ENCODE measurements around the gene ZNF146.

The ZNF146 gene

DNA sequence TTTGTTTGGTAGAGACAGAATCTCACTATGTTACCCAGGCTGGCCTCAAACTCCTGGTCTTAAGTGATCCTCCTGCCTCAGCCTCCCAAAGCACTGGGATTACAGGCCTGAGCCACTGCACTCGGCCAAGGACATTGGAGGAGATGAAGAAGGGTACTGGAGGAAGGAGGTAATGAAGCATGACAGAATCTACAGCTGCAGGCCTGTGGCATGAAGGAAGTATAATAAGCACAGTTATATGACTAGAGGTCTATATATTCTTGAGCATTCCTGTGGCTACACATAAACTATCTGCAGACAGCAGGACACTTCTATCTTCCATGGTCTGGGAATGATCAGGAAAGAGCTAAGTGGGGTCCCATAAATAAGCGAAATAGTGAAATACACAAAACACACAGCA lies 18.7 kb upstream of the ZNF146 start:
- TF ChIP-seq, protein P1, sequence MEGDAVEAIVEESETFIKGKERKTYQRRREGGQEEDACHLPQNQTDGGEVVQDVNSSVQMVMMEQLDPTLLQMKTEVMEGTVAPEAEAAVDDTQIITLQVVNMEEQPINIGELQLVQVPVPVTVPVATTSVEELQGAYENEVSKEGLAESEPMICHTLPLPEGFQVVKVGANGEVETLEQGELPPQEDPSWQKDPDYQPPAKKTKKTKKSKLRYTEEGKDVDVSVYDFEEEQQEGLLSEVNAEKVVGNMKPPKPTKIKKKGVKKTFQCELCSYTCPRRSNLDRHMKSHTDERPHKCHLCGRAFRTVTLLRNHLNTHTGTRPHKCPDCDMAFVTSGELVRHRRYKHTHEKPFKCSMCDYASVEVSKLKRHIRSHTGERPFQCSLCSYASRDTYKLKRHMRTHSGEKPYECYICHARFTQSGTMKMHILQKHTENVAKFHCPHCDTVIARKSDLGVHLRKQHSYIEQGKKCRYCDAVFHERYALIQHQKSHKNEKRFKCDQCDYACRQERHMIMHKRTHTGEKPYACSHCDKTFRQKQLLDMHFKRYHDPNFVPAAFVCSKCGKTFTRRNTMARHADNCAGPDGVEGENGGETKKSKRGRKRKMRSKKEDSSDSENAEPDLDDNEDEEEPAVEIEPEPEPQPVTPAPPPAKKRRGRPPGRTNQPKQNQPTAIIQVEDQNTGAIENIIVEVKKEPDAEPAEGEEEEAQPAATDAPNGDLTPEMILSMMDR (conservative IDR thresholded peaks at IDR 0.05; ENCODE audit: control insufficient read depth, insufficient read depth, low read depth, low read length) = no peak
- DNase-seq (ENCODE audit: low read depth) = no peak
- no peak overlapping the region for H3K4me3 ChIP-seq (ENCODE audit: control insufficient read depth, low read depth, low read length)

DNA sequence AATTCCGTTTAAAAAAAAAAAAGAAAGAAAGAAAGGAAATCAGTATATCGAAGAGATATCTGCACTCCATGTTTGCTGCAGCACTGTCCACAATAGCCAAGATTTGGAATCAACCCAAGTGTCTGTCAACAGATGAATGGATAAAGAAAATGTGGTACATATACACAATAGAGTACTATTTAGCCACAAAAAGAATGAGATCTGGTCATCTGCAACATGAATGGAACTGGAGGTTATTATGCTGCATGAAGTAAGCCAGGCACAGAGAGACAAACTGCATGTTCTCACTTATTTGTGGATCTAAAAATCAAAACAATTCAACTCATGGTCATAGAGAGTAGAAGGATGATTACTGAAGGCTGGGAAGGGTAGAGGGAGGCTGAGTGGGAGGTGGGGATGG lies 16.8 kb upstream of the ZNF146 start:
- TF ChIP-seq, protein P1 (conservative IDR thresholded peaks at IDR 0.05; ENCODE audit: control insufficient read depth, insufficient read depth, low read depth, low read length) = no peak
- H3K4me3 ChIP-seq (ENCODE audit: control insufficient read depth, low read depth, low read length) = no peak overlapping the region
- no peak for DNase-seq (ENCODE audit: low read depth)

DNA sequence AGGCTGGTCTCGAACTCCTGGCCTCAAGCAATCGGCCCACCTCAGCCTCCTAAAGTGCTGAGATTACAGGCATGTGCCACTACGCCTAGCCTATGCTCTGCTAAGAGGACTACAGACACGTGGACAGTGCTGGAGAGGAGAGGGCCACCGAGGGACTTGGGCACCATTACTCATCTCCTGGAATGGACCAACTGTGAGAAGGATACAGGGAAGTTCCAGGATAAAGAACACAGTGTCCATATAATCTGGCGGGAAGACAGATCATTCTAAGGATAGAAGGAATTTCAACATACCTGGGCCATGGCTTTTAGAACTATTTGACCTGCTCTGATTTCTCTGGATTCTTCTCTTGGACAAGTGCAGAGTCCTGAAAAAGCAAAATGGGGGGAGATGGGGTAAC lies 13.2 kb upstream of the ZNF146 start:
- no peak overlapping the region for H3K4me3 ChIP-seq (ENCODE audit: control insufficient read depth, low read depth, low read length)
- DNase-seq (ENCODE audit: low read depth) = peak; percentile 52
- TF ChIP-seq, protein P1 (conservative IDR thresholded peaks at IDR 0.05; ENCODE audit: control insufficient read depth, insufficient read depth, low read depth, low read length) = no peak

DNA sequence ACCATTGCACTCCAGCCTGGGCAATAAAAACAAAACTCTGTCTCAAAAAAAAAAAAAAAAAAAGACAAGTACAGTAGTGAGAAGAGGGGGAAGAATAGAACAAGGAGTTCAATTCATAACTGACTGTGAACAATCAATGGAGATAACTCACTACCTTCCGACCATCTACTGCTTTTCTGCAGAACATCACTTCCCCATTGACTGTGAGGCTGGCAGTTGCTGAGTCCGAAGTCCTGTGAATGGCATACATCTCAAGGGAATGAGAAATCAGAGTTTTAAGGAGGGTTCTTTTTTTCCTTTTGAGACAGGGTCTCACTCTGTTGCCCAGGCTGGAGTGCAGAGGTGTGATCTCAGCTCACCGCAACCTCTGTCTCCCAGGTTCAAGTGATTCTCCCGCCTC lies 11.6 kb upstream of the ZNF146 start:
- no peak overlapping the region for H3K4me3 ChIP-seq (ENCODE audit: control insufficient read depth, low read depth, low read length)
- TF ChIP-seq, protein P1 (conservative IDR thresholded peaks at IDR 0.05; ENCODE audit: control insufficient read depth, insufficient read depth, low read depth, low read length) = no peak
- DNase-seq (ENCODE audit: low read depth) = no peak

DNA sequence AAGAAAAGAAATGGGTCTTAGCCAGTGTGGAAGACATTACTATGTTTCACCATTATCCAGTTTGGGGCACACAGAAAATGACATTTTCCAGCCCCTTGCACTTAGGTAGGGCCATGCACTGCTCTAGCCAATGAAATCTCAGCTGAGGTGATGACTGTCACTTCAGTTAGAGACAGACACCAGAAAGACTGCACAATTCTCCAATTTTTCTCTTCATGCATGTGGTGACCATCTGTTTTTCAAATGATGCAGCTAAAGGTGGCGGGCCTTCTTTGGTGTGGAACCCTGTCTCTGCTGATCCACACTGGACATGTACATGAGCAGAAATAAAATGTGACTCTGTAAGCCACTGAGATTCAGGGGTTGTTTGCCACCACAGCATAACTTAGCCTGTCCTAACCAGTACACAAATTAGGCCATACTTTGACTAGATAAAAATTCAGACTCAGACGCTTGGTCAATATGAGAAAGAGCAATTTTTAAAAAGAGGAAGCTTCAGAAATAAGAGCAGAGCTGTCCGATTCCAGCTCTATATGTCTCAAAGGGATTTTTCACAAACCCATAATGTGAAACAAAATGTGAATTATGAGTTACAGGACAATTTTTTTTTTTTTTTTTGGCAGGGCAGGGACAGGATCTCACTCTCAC lies 7.2 kb upstream of the ZNF146 start:
- no peak for DNase-seq (ENCODE audit: low read depth)
- TF ChIP-seq, protein P1 (conservative IDR thresholded peaks at IDR 0.05; ENCODE audit: control insufficient read depth, insufficient read depth, low read depth, low read length) = no peak

DNA sequence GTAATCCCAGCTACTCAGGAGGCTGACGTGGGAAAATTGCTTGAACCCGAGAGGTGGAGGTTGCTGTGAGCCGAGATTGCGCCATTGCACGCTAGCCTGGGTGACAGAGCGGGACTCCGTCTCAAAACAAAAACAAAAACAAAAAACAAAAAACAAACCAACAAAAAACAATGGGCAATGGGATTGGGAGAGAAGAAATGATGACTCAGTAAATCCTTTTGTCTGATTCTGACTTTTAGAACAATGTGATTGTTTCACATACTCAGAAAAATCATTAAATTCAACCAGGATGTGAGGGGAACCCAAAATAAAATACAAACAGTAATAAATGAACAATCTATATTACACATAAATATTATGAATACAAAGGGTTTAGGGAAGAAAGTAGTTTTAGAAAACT lies 5.5 kb upstream of the ZNF146 start:
- no peak overlapping the region for H3K4me3 ChIP-seq (ENCODE audit: control insufficient read depth, low read depth, low read length)
- DNase-seq (ENCODE audit: low read depth) = no peak
- TF ChIP-seq, protein P1 (conservative IDR thresholded peaks at IDR 0.05; ENCODE audit: control insufficient read depth, insufficient read depth, low read depth, low read length) = no peak

More for the DNA sequence above, 7.2 kb upstream of the ZNF146 start:
- H3K4me3 ChIP-seq (ENCODE audit: control insufficient read depth, low read depth, low read length) = no peak overlapping the region

DNA sequence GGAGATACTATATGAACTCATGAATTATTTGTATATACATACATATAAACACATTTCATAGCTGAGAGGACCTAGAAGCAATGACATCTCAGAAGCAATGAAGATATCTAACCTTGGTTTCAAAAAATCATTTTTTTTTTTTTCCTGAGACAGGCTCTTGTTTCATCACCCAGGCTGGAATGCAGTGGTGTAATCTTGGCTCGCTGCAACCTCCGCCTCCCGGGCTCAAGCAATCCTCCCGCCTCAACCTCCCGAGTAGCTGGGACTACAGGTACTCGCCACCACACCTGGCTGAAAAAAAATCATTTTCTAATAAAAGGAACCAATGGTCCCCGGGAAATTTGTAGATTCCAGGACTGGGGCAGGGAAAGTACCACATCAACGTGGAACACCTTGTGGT lies 4.4 kb upstream of the ZNF146 start:
- no peak for DNase-seq (ENCODE audit: low read depth)
- no peak overlapping the region for H3K4me3 ChIP-seq (ENCODE audit: control insufficient read depth, low read depth, low read length)
- TF ChIP-seq, protein P1 (conservative IDR thresholded peaks at IDR 0.05; ENCODE audit: control insufficient read depth, insufficient read depth, low read depth, low read length) = no peak
